HepG2 (cell line): ENCODE data around the gene SMAD7. TPM values are rescaled to one million over a fixed set of nuclear protein-coding genes. Genes with fewer than 3 reads are reported as not detected.

ENCODE experiments used
- FIP1L1 ChIP-seq: fragments of 200-400 bp; formaldehyde crosslinking; IDR thresholded peaks from 2 replicates; pipeline ENCODE4 v1.6.1; 2018; ENCODE audit warnings: low read depth, mild to moderate bottlenecking, low read length, moderate library complexity, borderline replicate concordance; ENCODE audit not compliant: insufficient read depth
- KLF11 ChIP-seq: IDR thresholded peaks from 2 replicates; pipeline ENCODE4 v1.6.1; 2016; ENCODE audit warnings: missing compliant biosample characterization
- RCOR2 ChIP-seq: IDR thresholded peaks from 2 replicates; pipeline ENCODE4 v1.6.1; 2016; ENCODE audit warnings: missing biosample characterization, missing genetic modification reagents
- RXRA ChIP-seq: sonication (generic); formaldehyde crosslinking; IDR thresholded peaks from 2 replicates; pipeline ENCODE4 v1.5.1; 2020; ENCODE audit warnings: missing genetic modification reagents
- ZBTB1 ChIP-seq: sonication (generic); formaldehyde crosslinking; IDR thresholded peaks from 2 replicates; pipeline ENCODE4 v1.4.0; 2020; ENCODE audit warnings: missing genetic modification reagents, borderline replicate concordance
- ZNF143 ChIP-seq: sonication (generic); formaldehyde crosslinking; IDR thresholded peaks from 2 replicates; pipeline ENCODE4 v1.4.0; 2020; ENCODE audit warnings: missing genetic modification reagents
- polyA plus RNA-seq, 8 experiments: library from polyadenylated mRNA; depleted of rRNA in 3 of 8; stranded (reverse) in 7 of 8; unstranded in 1 of 8; fragments of >200 nt; fragmentation: Illumina TruSeq in 4 of 8; extraction: Trizol in 4 of 8; gene quantifications; 2 replicates each; pipeline versions ENCODE4 v1.2.1 to v1.2.3, GENCODE V29; 2011 to 2016; ENCODE audit warnings: low read depth in 4 of 8, missing spikeins in 1 of 8, mixed read lengths in 1 of 8; ENCODE audit not compliant: insufficient read depth in 1 of 8
- total RNA-seq, 5 experiments: library from RNA; depleted of rRNA; stranded (reverse); fragments of >200 nt; fragmentation: Illumina TruSeq; extraction: Trizol; gene quantifications; 2 replicates each; pipeline ENCODE4 v1.2.3, GENCODE V29; 2016; ENCODE audit warnings: low read depth in 1 of 5
- TF ChIP-seq, protein P1 (sequence below): sonication (generic); formaldehyde crosslinking; IDR thresholded peaks from one replicate; pipeline ENCODE4 v1.5.1; 2020; ENCODE audit warnings: mild to moderate bottlenecking, missing genetic modification reagents; ENCODE audit errors: not compliant biosample characterization
- TF ChIP-seq, protein P2 (sequence below): sonication (generic); formaldehyde crosslinking; IDR thresholded peaks from 2 replicates; pipeline ENCODE4; 2020; ENCODE audit warnings: missing genetic modification reagents, mild to moderate bottlenecking, borderline replicate concordance
- TF ChIP-seq, protein P3 (sequence below): sonication (generic); formaldehyde crosslinking; conservative IDR thresholded peaks from 2 replicates; pipeline ENCODE4 v1.4.0; 2020; ENCODE audit warnings: missing genetic modification reagents
- TF ChIP-seq, protein P4 (sequence below): sonication (generic); formaldehyde crosslinking; IDR thresholded peaks from 2 replicates; pipeline ENCODE4 v1.9.0; 2021; ENCODE audit warnings: missing genetic modification reagents, borderline replicate concordance

The SMAD7 gene
- total and polyA plus RNA-seq, 2 of the 13 experiments (the other 11 are each of a cell fraction or from before 2014, with no cell fraction given), result 17.4 to 24.7 TPM

DNA sequence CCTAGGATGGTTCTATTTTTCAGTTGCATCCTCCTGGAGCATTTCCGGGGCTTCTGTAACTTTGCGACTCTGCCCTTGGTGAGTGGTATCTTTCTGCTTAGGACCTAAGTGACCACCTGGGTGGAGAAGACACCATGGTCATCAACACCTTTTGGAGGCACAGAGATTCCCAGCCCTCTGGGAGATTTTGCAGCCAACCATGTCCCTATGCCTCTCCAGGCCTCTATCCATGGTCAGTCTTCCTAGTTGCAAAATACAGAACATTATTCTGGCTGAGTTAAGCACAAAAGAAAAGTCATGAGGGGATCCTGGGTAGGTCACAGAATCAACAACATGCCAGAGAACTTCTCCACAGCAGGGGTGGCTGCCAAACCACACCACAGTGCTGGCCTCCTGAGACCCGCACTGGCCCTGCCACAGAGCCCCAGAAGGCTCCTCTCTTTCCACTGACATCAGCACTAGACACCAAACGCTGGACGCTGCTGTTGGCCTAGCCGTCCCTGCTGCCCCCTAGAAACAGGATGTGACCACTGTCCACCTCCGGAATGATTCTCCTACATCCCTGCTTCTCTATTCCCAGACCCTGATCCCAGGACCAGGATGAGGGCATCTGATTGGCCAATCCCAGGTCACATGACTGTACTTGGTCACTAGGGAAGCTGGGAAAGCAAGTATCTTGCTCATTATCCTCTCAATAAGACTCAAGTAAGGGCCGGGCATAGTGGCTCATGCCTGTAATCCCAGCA lies 47.7 kb downstream of the SMAD7 start (continued):
- TF ChIP-seq, protein P1, sequence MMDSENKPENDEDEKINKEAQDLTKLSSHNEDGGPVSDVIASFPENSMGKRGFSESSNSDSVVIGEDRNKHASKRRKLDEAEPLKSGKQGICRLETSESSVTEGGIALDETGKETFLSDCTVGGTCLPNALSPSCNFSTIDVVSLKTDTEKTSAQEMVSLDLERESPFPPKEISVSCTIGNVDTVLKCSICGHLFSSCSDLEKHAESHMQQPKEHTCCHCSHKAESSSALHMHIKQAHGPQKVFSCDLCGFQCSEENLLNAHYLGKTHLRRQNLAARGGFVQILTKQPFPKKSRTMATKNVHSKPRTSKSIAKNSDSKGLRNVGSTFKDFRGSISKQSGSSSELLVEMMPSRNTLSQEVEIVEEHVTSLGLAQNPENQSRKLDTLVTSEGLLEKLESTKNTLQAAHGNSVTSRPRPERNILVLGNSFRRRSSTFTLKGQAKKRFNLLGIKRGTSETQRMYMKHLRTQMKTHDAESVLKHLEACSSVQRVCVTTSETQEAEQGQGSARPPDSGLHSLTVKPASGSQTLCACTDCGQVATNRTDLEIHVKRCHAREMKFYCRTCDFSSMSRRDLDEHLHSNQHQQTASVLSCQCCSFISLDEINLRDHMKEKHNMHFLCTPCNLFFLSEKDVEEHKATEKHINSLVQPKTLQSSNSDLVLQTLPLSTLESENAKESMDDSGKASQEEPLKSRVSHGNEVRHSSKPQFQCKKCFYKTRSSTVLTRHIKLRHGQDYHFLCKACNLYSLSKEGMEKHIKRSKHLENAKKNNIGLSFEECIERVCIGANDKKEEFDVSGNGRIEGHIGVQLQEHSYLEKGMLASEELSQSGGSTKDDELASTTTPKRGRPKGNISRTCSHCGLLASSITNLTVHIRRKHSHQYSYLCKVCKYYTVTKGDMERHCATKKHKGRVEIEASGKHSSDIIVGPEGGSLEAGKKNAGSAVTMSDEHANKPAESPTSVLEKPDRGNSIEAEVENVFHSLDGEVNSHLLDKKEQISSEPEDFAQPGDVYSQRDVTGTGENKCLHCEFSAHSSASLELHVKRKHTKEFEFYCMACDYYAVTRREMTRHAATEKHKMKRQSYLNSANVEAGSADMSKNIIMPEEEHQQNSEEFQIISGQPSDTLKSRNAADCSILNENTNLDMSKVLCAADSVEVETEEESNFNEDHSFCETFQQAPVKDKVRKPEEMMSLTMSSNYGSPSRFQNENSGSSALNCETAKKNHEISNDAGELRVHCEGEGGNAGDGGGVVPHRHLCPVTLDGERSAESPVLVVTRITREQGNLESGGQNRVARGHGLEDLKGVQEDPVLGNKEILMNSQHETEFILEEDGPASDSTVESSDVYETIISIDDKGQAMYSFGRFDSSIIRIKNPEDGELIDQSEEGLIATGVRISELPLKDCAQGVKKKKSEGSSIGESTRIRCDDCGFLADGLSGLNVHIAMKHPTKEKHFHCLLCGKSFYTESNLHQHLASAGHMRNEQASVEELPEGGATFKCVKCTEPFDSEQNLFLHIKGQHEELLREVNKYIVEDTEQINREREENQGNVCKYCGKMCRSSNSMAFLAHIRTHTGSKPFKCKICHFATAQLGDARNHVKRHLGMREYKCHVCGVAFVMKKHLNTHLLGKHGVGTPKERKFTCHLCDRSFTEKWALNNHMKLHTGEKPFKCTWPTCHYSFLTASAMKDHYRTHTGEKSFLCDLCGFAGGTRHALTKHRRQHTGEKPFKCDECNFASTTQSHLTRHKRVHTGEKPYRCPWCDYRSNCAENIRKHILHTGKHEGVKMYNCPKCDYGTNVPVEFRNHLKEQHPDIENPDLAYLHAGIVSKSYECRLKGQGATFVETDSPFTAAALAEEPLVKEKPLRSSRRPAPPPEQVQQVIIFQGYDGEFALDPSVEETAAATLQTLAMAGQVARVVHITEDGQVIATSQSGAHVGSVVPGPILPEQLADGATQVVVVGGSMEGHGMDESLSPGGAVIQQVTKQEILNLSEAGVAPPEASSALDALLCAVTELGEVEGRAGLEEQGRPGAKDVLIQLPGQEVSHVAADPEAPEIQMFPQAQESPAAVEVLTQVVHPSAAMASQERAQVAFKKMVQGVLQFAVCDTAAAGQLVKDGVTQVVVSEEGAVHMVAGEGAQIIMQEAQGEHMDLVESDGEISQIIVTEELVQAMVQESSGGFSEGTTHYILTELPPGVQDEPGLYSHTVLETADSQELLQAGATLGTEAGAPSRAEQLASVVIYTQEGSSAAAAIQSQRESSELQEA (CRISPR knock-in tag), result no peak
- no peak for TF ChIP-seq KLF11 (CRISPR knock-in tag)
- TF ChIP-seq, protein P2, sequence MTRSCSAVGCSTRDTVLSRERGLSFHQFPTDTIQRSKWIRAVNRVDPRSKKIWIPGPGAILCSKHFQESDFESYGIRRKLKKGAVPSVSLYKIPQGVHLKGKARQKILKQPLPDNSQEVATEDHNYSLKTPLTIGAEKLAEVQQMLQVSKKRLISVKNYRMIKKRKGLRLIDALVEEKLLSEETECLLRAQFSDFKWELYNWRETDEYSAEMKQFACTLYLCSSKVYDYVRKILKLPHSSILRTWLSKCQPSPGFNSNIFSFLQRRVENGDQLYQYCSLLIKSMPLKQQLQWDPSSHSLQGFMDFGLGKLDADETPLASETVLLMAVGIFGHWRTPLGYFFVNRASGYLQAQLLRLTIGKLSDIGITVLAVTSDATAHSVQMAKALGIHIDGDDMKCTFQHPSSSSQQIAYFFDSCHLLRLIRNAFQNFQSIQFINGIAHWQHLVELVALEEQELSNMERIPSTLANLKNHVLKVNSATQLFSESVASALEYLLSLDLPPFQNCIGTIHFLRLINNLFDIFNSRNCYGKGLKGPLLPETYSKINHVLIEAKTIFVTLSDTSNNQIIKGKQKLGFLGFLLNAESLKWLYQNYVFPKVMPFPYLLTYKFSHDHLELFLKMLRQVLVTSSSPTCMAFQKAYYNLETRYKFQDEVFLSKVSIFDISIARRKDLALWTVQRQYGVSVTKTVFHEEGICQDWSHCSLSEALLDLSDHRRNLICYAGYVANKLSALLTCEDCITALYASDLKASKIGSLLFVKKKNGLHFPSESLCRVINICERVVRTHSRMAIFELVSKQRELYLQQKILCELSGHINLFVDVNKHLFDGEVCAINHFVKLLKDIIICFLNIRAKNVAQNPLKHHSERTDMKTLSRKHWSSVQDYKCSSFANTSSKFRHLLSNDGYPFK (CRISPR knock-in tag), result no peak
- no peak for TF ChIP-seq RXRA (CRISPR knock-in tag)
- no peak for TF ChIP-seq FIP1L1
- TF ChIP-seq ZNF143, result peak; percentile 67; the same call in 1 of the 2 replicates
- TF ChIP-seq RCOR2 (CRISPR knock-in tag), result no peak
- no peak for TF ChIP-seq ZBTB1 (CRISPR knock-in tag)
- TF ChIP-seq, protein P3, sequence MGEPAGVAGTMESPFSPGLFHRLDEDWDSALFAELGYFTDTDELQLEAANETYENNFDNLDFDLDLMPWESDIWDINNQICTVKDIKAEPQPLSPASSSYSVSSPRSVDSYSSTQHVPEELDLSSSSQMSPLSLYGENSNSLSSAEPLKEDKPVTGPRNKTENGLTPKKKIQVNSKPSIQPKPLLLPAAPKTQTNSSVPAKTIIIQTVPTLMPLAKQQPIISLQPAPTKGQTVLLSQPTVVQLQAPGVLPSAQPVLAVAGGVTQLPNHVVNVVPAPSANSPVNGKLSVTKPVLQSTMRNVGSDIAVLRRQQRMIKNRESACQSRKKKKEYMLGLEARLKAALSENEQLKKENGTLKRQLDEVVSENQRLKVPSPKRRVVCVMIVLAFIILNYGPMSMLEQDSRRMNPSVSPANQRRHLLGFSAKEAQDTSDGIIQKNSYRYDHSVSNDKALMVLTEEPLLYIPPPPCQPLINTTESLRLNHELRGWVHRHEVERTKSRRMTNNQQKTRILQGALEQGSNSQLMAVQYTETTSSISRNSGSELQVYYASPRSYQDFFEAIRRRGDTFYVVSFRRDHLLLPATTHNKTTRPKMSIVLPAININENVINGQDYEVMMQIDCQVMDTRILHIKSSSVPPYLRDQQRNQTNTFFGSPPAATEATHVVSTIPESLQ (CRISPR knock-in tag), result no peak
- TF ChIP-seq, protein P4, sequence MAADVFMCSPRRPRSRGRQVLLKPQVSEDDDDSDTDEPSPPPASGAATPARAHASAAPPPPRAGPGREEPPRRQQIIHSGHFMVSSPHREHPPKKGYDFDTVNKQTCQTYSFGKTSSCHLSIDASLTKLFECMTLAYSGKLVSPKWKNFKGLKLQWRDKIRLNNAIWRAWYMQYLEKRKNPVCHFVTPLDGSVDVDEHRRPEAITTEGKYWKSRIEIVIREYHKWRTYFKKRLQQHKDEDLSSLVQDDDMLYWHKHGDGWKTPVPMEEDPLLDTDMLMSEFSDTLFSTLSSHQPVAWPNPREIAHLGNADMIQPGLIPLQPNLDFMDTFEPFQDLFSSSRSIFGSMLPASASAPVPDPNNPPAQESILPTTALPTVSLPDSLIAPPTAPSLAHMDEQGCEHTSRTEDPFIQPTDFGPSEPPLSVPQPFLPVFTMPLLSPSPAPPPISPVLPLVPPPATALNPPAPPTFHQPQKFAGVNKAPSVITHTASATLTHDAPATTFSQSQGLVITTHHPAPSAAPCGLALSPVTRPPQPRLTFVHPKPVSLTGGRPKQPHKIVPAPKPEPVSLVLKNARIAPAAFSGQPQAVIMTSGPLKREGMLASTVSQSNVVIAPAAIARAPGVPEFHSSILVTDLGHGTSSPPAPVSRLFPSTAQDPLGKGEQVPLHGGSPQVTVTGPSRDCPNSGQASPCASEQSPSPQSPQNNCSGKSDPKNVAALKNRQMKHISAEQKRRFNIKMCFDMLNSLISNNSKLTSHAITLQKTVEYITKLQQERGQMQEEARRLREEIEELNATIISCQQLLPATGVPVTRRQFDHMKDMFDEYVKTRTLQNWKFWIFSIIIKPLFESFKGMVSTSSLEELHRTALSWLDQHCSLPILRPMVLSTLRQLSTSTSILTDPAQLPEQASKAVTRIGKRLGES (CRISPR knock-in tag), result no peak
